Erythroblast (primary cell): ENCODE results near the gene RHOG.

Source experiments
- GATA1 ChIP-seq: IDR thresholded peaks from 2 replicates; pipeline ENCODE4 v1.6.1; 2011; ENCODE audit warnings: low read depth, mild to moderate bottlenecking, control low read depth, low read length, moderate library complexity
- POLR2A ChIP-seq: IDR thresholded peaks from 2 replicates; pipeline ENCODE4 v1.6.1; 2011; ENCODE audit warnings: mild to moderate bottlenecking, low read length

DNA sequence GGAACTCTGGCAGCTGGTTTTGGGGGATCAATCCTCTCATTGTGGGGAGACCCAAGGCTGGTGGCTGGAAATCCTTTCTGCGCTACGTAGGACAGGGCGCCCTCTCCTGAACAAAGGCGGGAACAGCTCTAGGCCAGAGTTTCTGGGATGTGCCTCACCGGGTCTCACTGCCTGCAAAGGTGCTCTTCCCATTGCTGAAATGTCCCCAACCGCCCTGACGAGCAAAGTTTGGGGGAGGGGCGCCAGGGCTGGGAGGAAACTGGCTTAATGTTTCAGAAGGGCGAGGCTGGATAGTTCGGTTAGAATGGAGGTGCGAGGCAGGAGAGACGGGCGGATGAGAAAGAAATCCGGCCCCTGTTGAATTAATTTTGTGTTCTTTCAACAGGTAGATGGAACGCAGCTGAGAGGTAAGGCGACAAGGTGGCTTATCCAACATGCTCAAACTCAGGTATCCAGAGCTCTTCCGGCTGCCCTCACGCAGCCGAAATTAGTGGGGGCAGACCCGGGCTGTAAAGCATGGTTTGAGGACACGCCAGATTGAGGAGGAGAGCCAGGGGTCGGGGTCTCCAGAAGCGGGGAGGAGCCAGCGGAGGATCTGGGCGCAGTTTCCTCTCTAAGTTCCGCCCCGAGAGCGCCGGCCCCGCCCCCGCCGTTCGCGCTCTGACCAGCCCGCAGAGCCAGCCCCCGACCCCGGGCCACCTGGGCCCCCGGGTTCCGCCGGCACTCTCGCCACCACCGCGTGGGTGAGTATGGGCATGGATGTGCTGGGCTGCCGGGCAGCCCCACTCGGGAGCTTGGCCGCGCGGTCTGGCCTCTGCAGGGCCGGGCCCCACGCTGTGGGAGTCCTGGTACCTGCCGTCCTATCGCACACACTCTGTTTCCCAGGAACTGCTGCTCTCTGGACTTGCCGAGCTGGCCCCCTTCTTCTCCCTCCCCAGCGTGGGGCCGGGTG lies 32.6 kb downstream of the RHOG start, which contains the start of gene PGAP2:
- TF ChIP-seq POLR2A (no peak), GATA1 (no peak)
